GM18508 (cell line): ENCODE data around the gene SUV39H2.
"Not testable (repeated sequence)": the region's sequence is repeated elsewhere in the genome, so short reads cannot be mapped to it uniquely, and the experiment has no call there.

ENCODE experiments used
- ATAC-seq: cut with Tn5 transposase; IDR thresholded peaks from one replicate; pipeline ENCODE4 v1.9.1; 2021; ENCODE audit warnings: moderate number of reproducible peaks; ENCODE audit not compliant: insufficient read depth, unreplicated experiment

The SUV39H2 gene

GRCh38 chr10:14873090-14873760 lies 5.4 kb upstream of the SUV39H2 start:
- ATAC-seq = no peak

- ATAC-seq = no peak
Observed at GRCh38 chr10:14875941-14876340, 2.7 kb upstream of the SUV39H2 start.

- no peak for ATAC-seq
Observed at GRCh38 chr10:14876764-14877163, 1.9 kb upstream of the SUV39H2 start.

- no peak for ATAC-seq
Observed at GRCh38 chr10:14879124-14879927, 660 bp downstream of the SUV39H2 start.

- ATAC-seq = no peak
Observed at GRCh38 chr10:14879928-14880193, 1.2 kb downstream of the SUV39H2 start.

GRCh38 chr10:14880229-14880628 lies 1.6 kb downstream of the SUV39H2 start:
- ATAC-seq = no peak

- no peak for ATAC-seq
Observed at GRCh38 chr10:14884082-14884481, 5.4 kb downstream of the SUV39H2 start.

- no peak for ATAC-seq
Observed at GRCh38 chr10:14889318-14889717, 10.7 kb downstream of the SUV39H2 start.

GRCh38 chr10:14891151-14891550 lies 12.5 kb downstream of the SUV39H2 start:
- no peak for ATAC-seq

- ATAC-seq = no peak
Observed at GRCh38 chr10:14904316-14904732, 25.7 kb downstream of the SUV39H2 start.

- ATAC-seq = no peak
Observed at GRCh38 chr10:14904864-14905263, 26.2 kb downstream of the SUV39H2 start.

- ATAC-seq = no peak
Observed at GRCh38 chr10:14905890-14906289, 27.2 kb downstream of the SUV39H2 start.

GRCh38 chr10:14906765-14907164 lies 28.1 kb downstream of the SUV39H2 start:
- ATAC-seq = no peak

- ATAC-seq = not testable (repeated sequence)
Observed at GRCh38 chr10:14907591-14907990, 28.9 kb downstream of the SUV39H2 start.

GRCh38 chr10:14909101-14909500 lies 30.4 kb downstream of the SUV39H2 start:
- no peak for ATAC-seq

- ATAC-seq = no peak
Observed at GRCh38 chr10:14910953-14911352, 32.3 kb downstream of the SUV39H2 start.

- ATAC-seq = no peak
Observed at GRCh38 chr10:14911801-14912200, 33.1 kb downstream of the SUV39H2 start.

GRCh38 chr10:14916600-14916999 lies 37.9 kb downstream of the SUV39H2 start:
- ATAC-seq = no peak

- no peak for ATAC-seq
Observed at GRCh38 chr10:14917827-14918226, 39.2 kb downstream of the SUV39H2 start.

GRCh38 chr10:14918964-14919363 lies 40.3 kb downstream of the SUV39H2 start:
- no peak for ATAC-seq

GRCh38 chr10:14924013-14924412 lies 45.3 kb downstream of the SUV39H2 start:
- no peak for ATAC-seq

GRCh38 chr10:14925268-14925667 lies 46.6 kb downstream of the SUV39H2 start:
- ATAC-seq = no peak
